Measurements from ENCODE around the gene DIPK1C. TPM values are rescaled to one million over a fixed set of nuclear protein-coding genes. Genes with fewer than 3 reads are reported as not detected.

Gene DIPK1C
- total RNA-seq, 4 donors from 2014 or later: 0.13 to 0.42 TPM; not detected in 2

DNA sequence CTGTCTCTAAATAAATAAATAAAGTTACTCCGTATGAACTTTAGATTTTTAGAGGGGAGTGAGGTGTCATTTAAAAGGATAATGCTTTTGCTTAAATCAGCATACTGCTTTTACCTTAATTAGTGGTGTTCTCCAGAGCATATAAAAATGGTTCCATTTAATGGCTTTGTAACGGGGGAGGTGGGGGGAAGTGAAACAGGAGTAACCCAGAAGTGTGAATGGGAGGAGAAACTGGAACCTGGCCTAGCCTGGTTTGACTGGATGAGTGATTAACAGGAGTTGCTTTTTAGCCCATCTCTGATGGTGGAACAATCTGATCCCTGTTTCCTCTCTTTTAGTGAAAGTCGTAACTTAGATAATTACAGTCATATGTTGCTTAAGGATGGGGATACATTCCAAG lies 40.7 kb upstream of the DIPK1C start:
- ATAC-seq: no peak
- no peak for TF ChIP-seq POLR2A (IDR thresholded peaks at IDR 0.05)
- TF ChIP-seq, protein P1, sequence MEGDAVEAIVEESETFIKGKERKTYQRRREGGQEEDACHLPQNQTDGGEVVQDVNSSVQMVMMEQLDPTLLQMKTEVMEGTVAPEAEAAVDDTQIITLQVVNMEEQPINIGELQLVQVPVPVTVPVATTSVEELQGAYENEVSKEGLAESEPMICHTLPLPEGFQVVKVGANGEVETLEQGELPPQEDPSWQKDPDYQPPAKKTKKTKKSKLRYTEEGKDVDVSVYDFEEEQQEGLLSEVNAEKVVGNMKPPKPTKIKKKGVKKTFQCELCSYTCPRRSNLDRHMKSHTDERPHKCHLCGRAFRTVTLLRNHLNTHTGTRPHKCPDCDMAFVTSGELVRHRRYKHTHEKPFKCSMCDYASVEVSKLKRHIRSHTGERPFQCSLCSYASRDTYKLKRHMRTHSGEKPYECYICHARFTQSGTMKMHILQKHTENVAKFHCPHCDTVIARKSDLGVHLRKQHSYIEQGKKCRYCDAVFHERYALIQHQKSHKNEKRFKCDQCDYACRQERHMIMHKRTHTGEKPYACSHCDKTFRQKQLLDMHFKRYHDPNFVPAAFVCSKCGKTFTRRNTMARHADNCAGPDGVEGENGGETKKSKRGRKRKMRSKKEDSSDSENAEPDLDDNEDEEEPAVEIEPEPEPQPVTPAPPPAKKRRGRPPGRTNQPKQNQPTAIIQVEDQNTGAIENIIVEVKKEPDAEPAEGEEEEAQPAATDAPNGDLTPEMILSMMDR (IDR thresholded peaks at IDR 0.05): no peak
- no peak for TF ChIP-seq EP300 (IDR thresholded peaks at IDR 0.05)
- TF ChIP-seq POLR2AphosphoS5 (IDR thresholded peaks at IDR 0.05): no peak
- 83 to 84% methylated on average over 2 of the region's 3 CpGs for WGBS, 2 donors (ENCODE audit: low coverage in 1 of 2)

DNA sequence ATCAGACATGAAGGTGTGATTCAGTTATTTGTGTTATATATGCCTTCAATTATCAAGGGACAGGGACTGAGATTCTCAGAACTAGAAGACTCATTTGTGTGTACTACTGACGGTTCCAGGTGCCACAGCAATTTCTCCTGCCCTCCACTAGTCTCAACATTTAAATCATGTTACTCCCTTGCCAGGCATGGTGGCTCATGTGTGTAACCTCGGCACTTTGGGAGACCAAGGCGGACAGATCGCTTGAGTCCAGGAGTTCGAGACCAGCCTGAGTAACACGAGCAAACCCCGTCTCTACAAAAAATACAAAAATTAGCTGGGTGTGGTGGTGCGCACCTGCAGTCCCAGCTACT lies 40.2 kb upstream of the DIPK1C start:
- peaks cover 0 to 2% (median 0%) of the 10 kb centered on the region in 3 donors for H3K9me3 ChIP-seq
- peak overlapping the region in 1 of 2 donors; percentile 95 for H3K4me3 ChIP-seq
- no peak for ATAC-seq
- H3K27me3 ChIP-seq: no peaks in the 10 kb centered on the region
- 88 to 100% methylated on average over 3 to 8 of the region's 8 CpGs for WGBS, 2 donors (ENCODE audit: low coverage in 1 of 2)
- H3K4me1 ChIP-seq: peaks cover 0 to 33% (median 10%) of the 10 kb centered on the region in 3 donors
- H3K27ac ChIP-seq: peak overlapping the region in 3 of 4 donors; percentile 88 to 92 (median 91)
- TF ChIP-seq POLR2A (IDR thresholded peaks at IDR 0.05) (no peak), POLR2AphosphoS5 (IDR thresholded peaks at IDR 0.05) (no peak), EP300 (IDR thresholded peaks at IDR 0.05) (no peak)
- TF ChIP-seq, protein P1 (IDR thresholded peaks at IDR 0.05): no peak
- H3K36me3 ChIP-seq: peaks cover 0 to 20% of the 10 kb centered on the region in 2 donors

More for the DNA sequence above, 40.7 kb upstream of the DIPK1C start:
- Histone ChIP-seq H3K4me1 (peaks cover 0 to 33% (median 10%) of the 10 kb centered on the region in 3 donors), H3K9me3 (no peaks in the 10 kb centered on the region), H3K27me3 (no peaks in the 10 kb centered on the region), H3K27ac (no peak overlapping the region), H3K36me3 (peaks cover 0 to 25% of the 10 kb centered on the region in 2 donors), H3K4me3 (no peak overlapping the region)

DNA sequence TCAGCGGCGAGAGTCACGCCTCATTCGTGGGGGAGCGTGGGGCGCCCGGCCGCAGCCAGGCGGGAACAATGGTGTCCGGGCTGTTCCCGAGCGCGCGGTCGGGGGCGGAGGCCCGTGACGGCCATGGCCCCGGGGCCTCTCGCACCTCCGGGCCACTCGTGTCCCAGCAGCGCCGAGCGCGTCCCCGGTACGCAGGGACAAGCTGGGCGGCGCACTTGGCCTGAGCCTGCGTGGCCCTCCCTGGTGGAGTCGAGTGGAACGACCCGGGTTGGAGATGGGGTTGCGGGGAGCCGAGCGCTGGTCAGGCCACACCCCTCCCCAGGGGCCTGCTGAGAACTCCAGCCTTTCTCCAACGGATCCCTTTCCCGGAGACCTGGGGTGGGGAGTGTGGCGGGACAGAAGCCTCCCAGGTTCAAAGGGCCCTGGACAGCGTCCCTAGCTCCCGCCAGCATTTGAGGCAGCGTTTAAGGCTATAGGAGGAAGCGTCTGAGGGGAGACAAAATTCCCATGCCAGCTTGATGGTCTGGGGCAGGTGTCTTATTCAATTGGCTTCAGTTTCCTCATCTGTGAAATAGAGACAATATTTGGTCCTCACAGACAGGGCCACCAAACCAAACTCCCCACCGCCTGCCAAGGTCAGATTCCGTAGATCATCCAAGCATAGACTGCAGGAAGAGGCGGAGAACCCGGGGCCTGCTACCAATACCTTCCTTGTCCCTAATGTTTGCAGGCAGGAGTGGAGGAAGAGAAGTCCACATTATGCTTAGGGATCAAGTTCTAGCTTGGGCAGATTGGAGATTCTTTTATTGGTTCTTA lies 39.6 kb upstream of the DIPK1C start:
- no peak for TF ChIP-seq POLR2AphosphoS5 (IDR thresholded peaks at IDR 0.05)
- TF ChIP-seq, protein P1 (IDR thresholded peaks at IDR 0.05): peak in 3 of 4 experiments; percentile 35 to 40 (median 40)
- 18% methylated on average over 2 of the region's 48 CpGs; no CpG with 5 or more reads in 1 of the 2 donors for WGBS, 2 donors (ENCODE audit: low coverage in 1 of 2)
- peak; percentile 50 for ATAC-seq
- no peaks in the 10 kb centered on the region for H3K27me3 ChIP-seq
- peaks cover 0 to 8% (median 0%) of the 10 kb centered on the region in 3 donors for H3K9me3 ChIP-seq
- H3K36me3 ChIP-seq: peaks cover 0 to 14% of the 10 kb centered on the region in 2 donors
- H3K4me1 ChIP-seq: peaks cover 0 to 33% (median 10%) of the 10 kb centered on the region in 3 donors
- H3K27ac ChIP-seq: peak overlapping the region; percentile 49 to 92 (median 90)
- peak overlapping the region; percentile 58 to 95 for H3K4me3 ChIP-seq

DNA sequence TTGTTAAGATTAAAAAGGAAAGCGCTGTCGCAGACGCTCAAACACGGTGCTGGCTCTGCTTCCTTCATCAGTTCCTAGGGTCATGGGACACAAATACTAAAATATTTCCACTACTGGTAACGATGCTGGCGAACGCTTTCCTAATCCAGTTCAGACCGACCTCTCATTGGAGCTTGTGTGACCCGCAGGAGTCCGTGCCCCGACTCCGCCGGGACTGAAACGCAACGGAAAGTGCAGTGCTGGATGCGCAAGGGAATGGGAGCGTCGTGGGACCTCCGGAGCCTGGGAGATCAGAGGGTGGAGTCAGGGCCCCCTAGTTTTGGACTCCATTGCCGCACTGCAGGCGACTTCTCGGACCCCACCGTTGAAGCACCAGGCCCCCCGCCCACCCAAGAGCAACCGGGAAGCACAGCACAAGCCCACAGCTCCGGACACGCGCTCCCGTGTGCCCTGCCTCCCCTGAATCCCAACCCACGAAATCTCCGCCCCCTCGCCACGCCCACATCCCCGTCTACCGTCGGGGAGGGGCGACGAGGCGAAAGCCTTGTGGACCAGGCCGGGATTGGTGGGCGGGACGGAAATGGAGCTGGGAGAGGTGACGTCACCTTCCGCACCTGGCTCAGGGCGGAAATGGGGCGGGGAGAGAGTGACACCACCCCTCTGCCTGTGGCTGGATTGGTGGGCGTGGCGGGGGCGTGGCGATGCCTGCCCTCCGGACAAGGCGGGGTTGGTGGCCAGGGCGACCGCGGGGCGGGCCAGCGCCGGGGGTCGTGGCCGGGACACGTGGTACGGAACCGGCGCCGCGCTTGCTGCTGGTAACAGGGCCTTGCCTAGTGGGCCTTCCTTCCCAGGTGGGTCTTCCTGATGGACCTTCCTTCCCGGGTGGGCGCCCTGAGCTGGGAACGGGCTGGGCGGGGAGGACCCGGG lies 38.7 kb upstream of the DIPK1C start, which contains the start of gene CNDP2:
TSS of gene CNDP2 (plus strand) at position 783 of the 927 bp plus-strand sequence. CDS start 3,611 bp downstream, outside the sequence.
- WGBS, 2 donors (ENCODE audit: low coverage in 1 of 2): 0 to 1% methylated on average over 11 to 13 of the region's 71 CpGs
- H3K4me3 ChIP-seq: peak within 1 kb of the TSS; percentile 58 to 95
- H3K4me1 ChIP-seq: peaks cover 0 to 33% (median 10%) of the 10 kb centered on the region in 3 donors
- H3K9me3 ChIP-seq: peaks cover 0 to 9% (median 0%) of the 10 kb centered on the region in 3 donors
- peak within 1 kb of the TSS; percentile 49 to 92 (median 90) for H3K27ac ChIP-seq
- H3K36me3 ChIP-seq: peaks cover 0 to 5% of the 10 kb centered on the region in 2 donors
- ATAC-seq: peak; percentile 94
- TF ChIP-seq, protein P1 (IDR thresholded peaks at IDR 0.05): no peak
- TF ChIP-seq POLR2A (IDR thresholded peaks at IDR 0.05) (peak in 1 of 2 donors; percentile 45), POLR2AphosphoS5 (IDR thresholded peaks at IDR 0.05) (peak; percentile 70)
- H3K27me3 ChIP-seq: no peaks in the 10 kb centered on the region

All from gastroesophageal sphincter (tissue), 4 donors.